ENCODE results near the gene BROX.
"Not testable (repeated sequence)": the region's sequence is repeated elsewhere in the genome, so short reads cannot be mapped to it uniquely, and the experiment has no call there.

BROX gene

GRCh38 chr1:222759451-222760035 is 47.2 kb downstream of the BROX start:
- H3K4me3 ChIP-seq (ENCODE audit: low read length): no peak overlapping the region
- no peak overlapping the region for H3K4me2 ChIP-seq (ENCODE audit: low read length)
- H3K27me3 ChIP-seq (ENCODE audit: control insufficient read depth, insufficient read depth, low read length): no peaks in the 10 kb centered on the region
- no peaks in the 10 kb centered on the region for H3K36me3 ChIP-seq (ENCODE audit: insufficient read depth, low read length)
- H3K4me1 ChIP-seq (ENCODE audit: control insufficient read depth, insufficient read depth, low read length): peaks cover 10% of the 10 kb centered on the region
- no peaks in the 10 kb centered on the region for H3K9me3 ChIP-seq (replicated peaks; ENCODE audit: low read length)
- no peak overlapping the region for H3K9ac ChIP-seq (ENCODE audit: low read depth, low read length)

- Histone ChIP-seq H3K4me3 (ENCODE audit: low read length) (no peak overlapping the region), H3K4me2 (ENCODE audit: low read length) (no peak overlapping the region), H3K9me3 (replicated peaks; ENCODE audit: low read length) (no peaks in the 10 kb centered on the region), H3K9ac (ENCODE audit: low read depth, low read length) (no peak overlapping the region), H3K4me1 (ENCODE audit: control insufficient read depth, insufficient read depth, low read length) (no peaks in the 10 kb centered on the region), H3K36me3 (ENCODE audit: insufficient read depth, low read length) (no peaks in the 10 kb centered on the region), H3K27me3 (ENCODE audit: control insufficient read depth, insufficient read depth, low read length) (no peaks in the 10 kb centered on the region)
These were observed 48.7 kb downstream of the BROX start for GRCh38 chr1:222761083-222761482.

- H3K4me2 ChIP-seq (ENCODE audit: low read length); H3K9me3 ChIP-seq (replicated peaks; ENCODE audit: low read length); H3K36me3 ChIP-seq (ENCODE audit: insufficient read depth, low read length); H3K4me1 ChIP-seq (ENCODE audit: control insufficient read depth, insufficient read depth, low read length); H3K9ac ChIP-seq (ENCODE audit: low read depth, low read length); H3K4me3 ChIP-seq (ENCODE audit: low read length); H3K27me3 ChIP-seq (ENCODE audit: control insufficient read depth, insufficient read depth, low read length): not testable (repeated sequence)
These were observed 49.8 kb downstream of the BROX start for GRCh38 chr1:222762178-222762577.

- H3K9ac ChIP-seq (ENCODE audit: low read depth, low read length): no peak overlapping the region
- no peaks in the 10 kb centered on the region for H3K4me1 ChIP-seq (ENCODE audit: control insufficient read depth, insufficient read depth, low read length)
- H3K36me3 ChIP-seq (ENCODE audit: insufficient read depth, low read length): no peaks in the 10 kb centered on the region
- H3K4me3 ChIP-seq (ENCODE audit: low read length): no peak overlapping the region
- H3K27me3 ChIP-seq (ENCODE audit: control insufficient read depth, insufficient read depth, low read length): no peaks in the 10 kb centered on the region
- no peak overlapping the region for H3K4me2 ChIP-seq (ENCODE audit: low read length)
- H3K9me3 ChIP-seq (replicated peaks; ENCODE audit: low read length): peaks cover 9% of the 10 kb centered on the region
These were observed 54.8 kb downstream of the BROX start for GRCh38 chr1:222767152-222767571.

- Histone ChIP-seq H3K4me2 (ENCODE audit: low read length) (no peak overlapping the region), H3K4me1 (ENCODE audit: control insufficient read depth, insufficient read depth, low read length) (no peaks in the 10 kb centered on the region)
These were observed 56.2 kb downstream of the BROX start for GRCh38 chr1:222768592-222768991.

GRCh38 chr1:222769181-222769580 is 56.8 kb downstream of the BROX start:
- H3K4me3 ChIP-seq (ENCODE audit: low read length): no peak overlapping the region
- no peaks in the 10 kb centered on the region for H3K4me1 ChIP-seq (ENCODE audit: control insufficient read depth, insufficient read depth, low read length)
- no peaks in the 10 kb centered on the region for H3K36me3 ChIP-seq (ENCODE audit: insufficient read depth, low read length)
- H3K9me3 ChIP-seq (replicated peaks; ENCODE audit: low read length): peaks cover 9% of the 10 kb centered on the region
- H3K4me2 ChIP-seq (ENCODE audit: low read length): no peak overlapping the region
- H3K27me3 ChIP-seq (ENCODE audit: control insufficient read depth, insufficient read depth, low read length): no peaks in the 10 kb centered on the region
- no peak overlapping the region for H3K9ac ChIP-seq (ENCODE audit: low read depth, low read length)

More at GRCh38 chr1:222768592-222768991, 56.2 kb downstream of the BROX start:
- no peak overlapping the region for H3K4me3 ChIP-seq (ENCODE audit: low read length)
- peaks cover 9% of the 10 kb centered on the region for H3K9me3 ChIP-seq (replicated peaks; ENCODE audit: low read length)
- H3K27me3 ChIP-seq (ENCODE audit: control insufficient read depth, insufficient read depth, low read length): no peaks in the 10 kb centered on the region
- no peak overlapping the region for H3K9ac ChIP-seq (ENCODE audit: low read depth, low read length)
- no peaks in the 10 kb centered on the region for H3K36me3 ChIP-seq (ENCODE audit: insufficient read depth, low read length)

- H3K9me3 ChIP-seq (replicated peaks; ENCODE audit: low read length): peaks cover 9% of the 10 kb centered on the region
- no peak overlapping the region for H3K9ac ChIP-seq (ENCODE audit: low read depth, low read length)
- H3K4me3 ChIP-seq (ENCODE audit: low read length): no peak overlapping the region
- no peak overlapping the region for H3K4me2 ChIP-seq (ENCODE audit: low read length)
- H3K4me1 ChIP-seq (ENCODE audit: control insufficient read depth, insufficient read depth, low read length): no peaks in the 10 kb centered on the region
- no peaks in the 10 kb centered on the region for H3K36me3 ChIP-seq (ENCODE audit: insufficient read depth, low read length)
- H3K27me3 ChIP-seq (ENCODE audit: control insufficient read depth, insufficient read depth, low read length): no peaks in the 10 kb centered on the region
These were observed 57.7 kb downstream of the BROX start for GRCh38 chr1:222769971-222770620.

GRCh38 chr1:222772996-222773379 is 60.6 kb downstream of the BROX start:
- Histone ChIP-seq H3K9ac (ENCODE audit: low read depth, low read length) (no peak overlapping the region), H3K4me2 (ENCODE audit: low read length) (no peak overlapping the region), H3K9me3 (replicated peaks; ENCODE audit: low read length) (peaks cover 9% of the 10 kb centered on the region), H3K4me3 (ENCODE audit: low read length) (no peak overlapping the region), H3K4me1 (ENCODE audit: control insufficient read depth, insufficient read depth, low read length) (peaks cover 5% of the 10 kb centered on the region), H3K36me3 (ENCODE audit: insufficient read depth, low read length) (no peaks in the 10 kb centered on the region), H3K27me3 (ENCODE audit: control insufficient read depth, insufficient read depth, low read length) (no peaks in the 10 kb centered on the region)

- Histone ChIP-seq H3K27me3 (ENCODE audit: control insufficient read depth, insufficient read depth, low read length) (no peaks in the 10 kb centered on the region), H3K36me3 (ENCODE audit: insufficient read depth, low read length) (no peaks in the 10 kb centered on the region), H3K4me3 (ENCODE audit: low read length) (no peak overlapping the region), H3K4me1 (ENCODE audit: control insufficient read depth, insufficient read depth, low read length) (peaks cover 5% of the 10 kb centered on the region), H3K4me2 (ENCODE audit: low read length) (no peak overlapping the region), H3K9me3 (replicated peaks; ENCODE audit: low read length) (no peaks in the 10 kb centered on the region), H3K9ac (ENCODE audit: low read depth, low read length) (no peak overlapping the region)
These were observed 65.1 kb downstream of the BROX start for GRCh38 chr1:222777463-222777862.

GRCh38 chr1:222777977-222778376 is 65.6 kb downstream of the BROX start:
- Histone ChIP-seq H3K9ac (ENCODE audit: low read depth, low read length) (no peak overlapping the region), H3K27me3 (ENCODE audit: control insufficient read depth, insufficient read depth, low read length) (no peaks in the 10 kb centered on the region), H3K9me3 (replicated peaks; ENCODE audit: low read length) (no peaks in the 10 kb centered on the region), H3K4me3 (ENCODE audit: low read length) (no peak overlapping the region), H3K36me3 (ENCODE audit: insufficient read depth, low read length) (no peaks in the 10 kb centered on the region), H3K4me1 (ENCODE audit: control insufficient read depth, insufficient read depth, low read length) (peaks cover 5% of the 10 kb centered on the region), H3K4me2 (ENCODE audit: low read length) (no peak overlapping the region)

GRCh38 chr1:222781251-222781650 is 68.9 kb downstream of the BROX start:
- H3K27me3 ChIP-seq (ENCODE audit: control insufficient read depth, insufficient read depth, low read length): peaks cover 11% of the 10 kb centered on the region
- H3K4me1 ChIP-seq (ENCODE audit: control insufficient read depth, insufficient read depth, low read length): peaks cover 5% of the 10 kb centered on the region
- no peaks in the 10 kb centered on the region for H3K36me3 ChIP-seq (ENCODE audit: insufficient read depth, low read length)
- no peaks in the 10 kb centered on the region for H3K9me3 ChIP-seq (replicated peaks; ENCODE audit: low read length)
- no peak overlapping the region for H3K9ac ChIP-seq (ENCODE audit: low read depth, low read length)
- H3K4me3 ChIP-seq (ENCODE audit: low read length): no peak overlapping the region
- H3K4me2 ChIP-seq (ENCODE audit: low read length): no peak overlapping the region

- no peaks in the 10 kb centered on the region for H3K4me1 ChIP-seq (ENCODE audit: control insufficient read depth, insufficient read depth, low read length)
- no peak overlapping the region for H3K4me3 ChIP-seq (ENCODE audit: low read length)
- no peaks in the 10 kb centered on the region for H3K36me3 ChIP-seq (ENCODE audit: insufficient read depth, low read length)
- no peak overlapping the region for H3K9ac ChIP-seq (ENCODE audit: low read depth, low read length)
- no peaks in the 10 kb centered on the region for H3K9me3 ChIP-seq (replicated peaks; ENCODE audit: low read length)
- peaks cover 11% of the 10 kb centered on the region for H3K27me3 ChIP-seq (ENCODE audit: control insufficient read depth, insufficient read depth, low read length)
- no peak overlapping the region for H3K4me2 ChIP-seq (ENCODE audit: low read length)
These were observed 70.7 kb downstream of the BROX start for GRCh38 chr1:222783051-222783450.

Measured in skeletal muscle satellite cell (primary cell).